GM10248 (cell line): ENCODE measurements around the gene YIF1B.
"Not testable (repeated sequence)": the region's sequence is repeated elsewhere in the genome, so short reads cannot be mapped to it uniquely, and the experiment has no call there.

Source experiments
- CTCF ChIA-PET: fragments of 300-600 bp; sonication (Branson Sonifier 250); formaldehyde crosslinking; extraction: SDS; loops from one replicate; lab custom pipeline; 2021; ENCODE audit warnings: antibody characterized with exemption; lab: Yijun Ruan, JAX
- POLR2A ChIA-PET: fragments of 350-650 bp; sonication (Branson Sonifier 250); formaldehyde crosslinking; extraction: SDS; loops from one replicate; lab custom pipeline; 2020; ENCODE audit warnings: antibody characterized with exemption; lab: Yijun Ruan, JAX
- DNase-seq: peaks from one replicate; pipeline ENCODE4 v3.0.0; 2012; ENCODE audit errors: extremely low spot score
- TF ChIP-seq, protein P1 (sequence below): IDR thresholded peaks from 2 replicates; pipeline ENCODE4 v1.5.1; 2012; ENCODE audit warnings: mild to moderate bottlenecking, low read depth; ENCODE audit errors: extremely low read depth, missing control alignments, control extremely low read depth

YIF1B gene

DNA sequence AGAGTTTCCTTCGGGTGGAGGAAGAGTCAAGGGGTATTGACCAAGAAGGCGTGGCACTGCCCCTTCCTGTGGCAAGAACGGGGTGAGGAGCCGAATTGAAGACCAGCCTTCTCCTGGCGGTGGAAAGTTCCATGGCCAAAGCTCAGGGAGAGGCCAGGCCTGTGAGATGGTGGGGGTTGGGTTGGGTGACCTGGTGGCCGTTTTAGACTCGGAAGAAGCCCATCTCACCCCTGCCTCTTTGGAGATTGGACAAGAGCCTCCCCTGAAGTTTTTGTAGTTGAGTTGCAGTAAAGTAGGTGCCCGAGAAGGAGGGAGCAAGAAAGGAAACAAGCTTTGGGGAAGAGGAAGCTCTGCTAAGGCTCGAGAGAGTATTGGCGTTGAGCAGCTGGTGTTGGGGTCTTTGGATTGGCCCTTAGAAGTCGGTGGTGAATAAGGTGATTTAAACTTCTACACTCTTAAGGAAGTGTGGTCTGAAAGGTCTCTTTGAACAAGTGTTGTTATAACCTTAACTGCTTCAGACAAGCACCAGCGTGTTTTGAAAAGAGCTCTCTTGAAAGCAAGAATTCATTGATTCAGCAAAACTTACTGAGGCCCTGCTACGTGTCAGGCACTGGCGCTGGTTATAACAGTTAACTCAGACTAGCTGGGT is 50.4 kb downstream of the YIF1B start:
- ChIA-PET POLR2A (no interaction called here), CTCF (interaction anchor here (1.0 to 3.6 kb wide), 10 partner anchors 10 to 363 kb away, joined by 3 to 16 read pairs (median 4); partner anchors contain the start of gene CATSPERG)
- no peak for DNase-seq
- TF ChIP-seq, protein P1, sequence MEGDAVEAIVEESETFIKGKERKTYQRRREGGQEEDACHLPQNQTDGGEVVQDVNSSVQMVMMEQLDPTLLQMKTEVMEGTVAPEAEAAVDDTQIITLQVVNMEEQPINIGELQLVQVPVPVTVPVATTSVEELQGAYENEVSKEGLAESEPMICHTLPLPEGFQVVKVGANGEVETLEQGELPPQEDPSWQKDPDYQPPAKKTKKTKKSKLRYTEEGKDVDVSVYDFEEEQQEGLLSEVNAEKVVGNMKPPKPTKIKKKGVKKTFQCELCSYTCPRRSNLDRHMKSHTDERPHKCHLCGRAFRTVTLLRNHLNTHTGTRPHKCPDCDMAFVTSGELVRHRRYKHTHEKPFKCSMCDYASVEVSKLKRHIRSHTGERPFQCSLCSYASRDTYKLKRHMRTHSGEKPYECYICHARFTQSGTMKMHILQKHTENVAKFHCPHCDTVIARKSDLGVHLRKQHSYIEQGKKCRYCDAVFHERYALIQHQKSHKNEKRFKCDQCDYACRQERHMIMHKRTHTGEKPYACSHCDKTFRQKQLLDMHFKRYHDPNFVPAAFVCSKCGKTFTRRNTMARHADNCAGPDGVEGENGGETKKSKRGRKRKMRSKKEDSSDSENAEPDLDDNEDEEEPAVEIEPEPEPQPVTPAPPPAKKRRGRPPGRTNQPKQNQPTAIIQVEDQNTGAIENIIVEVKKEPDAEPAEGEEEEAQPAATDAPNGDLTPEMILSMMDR: no peak

DNA sequence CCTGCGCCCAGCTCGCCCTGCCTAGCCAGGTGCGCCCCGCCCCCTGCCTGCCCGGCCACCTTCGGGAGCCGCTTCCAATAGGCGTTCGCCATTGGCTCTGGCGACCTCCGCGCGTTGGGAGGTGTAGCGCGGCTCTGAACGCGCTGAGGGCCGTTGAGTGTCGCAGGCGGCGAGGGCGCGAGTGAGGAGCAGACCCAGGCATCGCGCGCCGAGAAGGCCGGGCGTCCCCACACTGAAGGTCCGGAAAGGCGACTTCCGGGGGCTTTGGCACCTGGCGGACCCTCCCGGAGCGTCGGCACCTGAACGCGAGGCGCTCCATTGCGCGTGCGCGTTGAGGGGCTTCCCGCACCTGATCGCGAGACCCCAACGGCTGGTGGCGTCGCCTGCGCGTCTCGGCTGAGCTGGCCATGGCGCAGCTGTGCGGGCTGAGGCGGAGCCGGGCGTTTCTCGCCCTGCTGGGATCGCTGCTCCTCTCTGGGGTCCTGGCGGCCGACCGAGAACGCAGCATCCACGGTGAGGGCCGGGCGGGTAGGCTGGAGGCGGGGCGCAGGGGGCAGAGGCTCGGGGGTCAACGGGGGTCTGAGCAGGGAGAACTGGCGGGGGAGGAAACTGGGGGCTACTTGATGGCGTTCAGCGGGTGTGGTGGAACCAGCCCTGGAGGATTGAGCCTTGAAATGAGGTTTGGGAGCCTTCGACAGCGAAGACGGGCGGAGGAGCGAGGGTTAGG is 51.1 kb downstream of the YIF1B start, which contains the start of gene SPINT2:
TSS of gene SPINT2 (plus strand) at position 88 of the 727 bp plus-strand sequence. CDS start at position 408, 320 bp downstream.
- CTCF ChIA-PET: interaction anchor here (1.3 to 2.3 kb wide), 4 partner anchors 10 to 363 kb away, joined by 4 to 9 read pairs (median 5); no protein-coding TSS in a partner anchor
- TF ChIP-seq, protein P1: no peak
- POLR2A ChIA-PET: no interaction called here
- DNase-seq: peak; percentile 56

DNA sequence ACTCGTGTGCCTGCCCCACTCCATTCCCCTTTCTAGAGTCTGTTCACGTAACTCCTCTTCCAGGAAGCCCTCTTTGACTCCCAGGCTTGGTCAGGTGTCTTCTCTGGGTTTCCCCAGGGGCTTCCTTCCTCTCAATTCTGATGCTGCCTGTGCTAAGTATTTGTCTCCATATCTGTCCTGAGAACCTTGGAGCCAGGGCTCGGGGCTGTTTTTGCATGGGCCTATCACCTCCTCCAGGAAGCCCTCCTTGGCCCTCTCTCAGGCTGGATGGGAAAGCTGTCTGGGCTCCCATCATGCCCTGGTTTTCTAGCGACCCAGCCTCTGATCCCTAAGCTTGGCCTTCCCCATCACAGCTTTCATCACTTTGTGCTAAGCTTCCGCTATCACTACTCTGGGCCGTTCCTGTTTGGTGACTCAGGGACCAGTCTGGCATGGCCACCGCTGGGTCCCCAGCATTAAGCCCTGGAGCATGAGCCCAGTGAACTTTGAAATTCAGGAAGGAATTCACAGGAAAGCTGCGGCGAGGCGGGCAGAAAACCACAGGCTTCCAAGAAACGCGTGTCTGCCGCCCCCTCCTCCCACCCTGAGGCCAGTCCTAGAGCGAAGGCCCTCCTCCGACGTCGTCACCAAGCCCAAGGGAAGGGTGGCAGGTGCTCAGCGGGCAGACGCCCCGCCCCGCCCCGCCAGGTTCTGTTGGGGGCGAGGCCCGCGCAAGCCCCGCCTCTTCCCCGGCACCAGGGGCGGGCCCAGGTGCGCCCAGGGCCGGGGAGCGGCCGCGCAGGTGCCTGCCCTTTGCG is 51.9 kb downstream of the YIF1B start:
- ChIA-PET CTCF (interaction anchor here (0.7 to 1.4 kb wide), 4 partner anchors 9 to 40 kb away, joined by 3 to 6 read pairs (median 4); partner anchors contain the start of gene C19orf33), POLR2A (no interaction called here)
- TF ChIP-seq, protein P1: no peak
- DNase-seq: peak; percentile 80

DNA sequence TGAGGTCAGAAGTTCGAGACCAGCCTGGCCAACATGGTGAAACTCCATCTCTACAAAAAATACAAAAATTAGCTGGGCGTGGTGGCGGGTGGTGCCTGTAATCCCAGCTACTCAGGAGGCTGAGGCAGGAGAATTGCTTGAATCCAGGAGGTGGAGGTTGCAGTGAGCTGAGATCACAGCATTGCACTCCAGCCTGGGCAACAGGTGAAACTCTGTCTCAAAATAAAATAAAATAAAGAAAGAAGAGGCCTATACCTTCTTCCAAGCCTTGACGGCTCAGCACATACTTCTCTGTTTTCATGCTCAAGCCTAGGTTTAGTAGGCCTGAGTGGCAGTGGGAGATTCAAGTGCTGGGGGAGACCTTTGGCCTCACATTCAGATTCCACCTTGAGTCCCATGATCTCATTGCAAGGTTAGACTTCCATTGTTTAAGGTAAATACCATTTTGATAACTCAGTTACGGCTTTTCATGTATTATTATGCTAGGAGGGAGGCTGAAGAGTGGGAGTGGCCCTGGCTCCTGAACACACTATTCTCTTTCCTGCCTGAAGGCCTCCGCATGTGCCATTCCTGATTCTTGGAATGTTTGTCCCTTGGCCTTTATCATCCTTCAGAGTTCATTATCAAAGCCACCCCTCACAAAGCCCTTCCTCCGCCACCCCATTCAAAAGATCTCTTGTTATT is 53.0 kb downstream of the YIF1B start:
- ChIA-PET CTCF (interaction anchor here (1.9 kb wide), 1 partner anchor 11 kb away, joined by 4 read pairs; no protein-coding TSS in a partner anchor), POLR2A (no interaction called here)
- no peak for DNase-seq
- TF ChIP-seq, protein P1: no peak

DNA sequence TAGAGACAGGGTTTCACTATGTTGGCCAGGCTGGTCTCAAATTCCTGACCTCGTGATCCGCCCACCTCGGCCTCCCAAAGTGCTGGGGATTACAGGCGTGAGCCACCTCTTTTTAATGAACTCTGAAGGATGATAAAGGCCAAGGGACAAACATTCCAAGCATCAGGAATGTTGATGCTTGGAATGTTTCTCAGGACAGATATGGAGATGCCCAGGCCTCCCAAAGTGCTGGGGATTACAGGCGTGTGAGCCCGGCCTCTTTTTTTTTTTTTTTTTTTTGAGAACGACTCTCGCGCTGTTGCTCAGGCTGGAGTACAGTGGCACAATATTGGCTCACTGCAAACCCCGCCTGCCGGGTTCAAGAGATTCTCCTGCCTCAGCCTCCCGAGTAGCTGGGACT is 53.8 kb downstream of the YIF1B start:
- CTCF ChIA-PET: interaction anchor here (1.9 kb wide), 1 partner anchor 10 kb away, joined by 4 read pairs; no protein-coding TSS in a partner anchor
- DNase-seq, POLR2A ChIA-PET: not testable (repeated sequence)

DNA sequence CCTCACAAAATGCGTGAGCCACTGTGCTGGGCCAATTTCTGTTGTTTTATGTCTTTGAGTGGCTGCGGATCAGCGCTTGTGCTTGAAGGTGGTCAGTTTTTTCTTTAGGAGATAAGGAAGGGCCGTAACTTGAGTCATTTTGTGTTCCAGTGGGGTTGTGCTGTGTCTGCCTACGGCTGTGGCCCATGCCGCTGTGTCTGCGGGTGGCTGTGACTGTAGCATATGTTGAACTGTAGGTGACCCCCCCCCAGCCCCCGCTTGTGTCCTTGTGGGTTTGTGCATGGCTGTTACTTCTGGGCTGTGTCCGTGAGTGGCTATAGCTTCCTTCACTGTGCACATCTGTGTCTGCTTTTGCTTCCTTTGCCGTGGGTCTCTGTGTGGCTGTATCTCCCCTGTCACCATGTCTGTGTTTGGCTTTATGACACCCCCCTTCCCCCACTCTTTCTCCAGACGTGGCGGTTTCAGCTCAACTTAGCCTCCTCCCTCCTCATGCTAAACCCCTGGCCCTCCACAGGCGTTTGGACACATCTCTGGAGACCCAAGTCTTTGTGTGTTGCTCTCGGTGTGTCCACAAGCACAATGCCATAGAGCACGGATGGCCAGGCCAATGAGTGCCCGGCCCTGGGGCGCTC is 60.2 kb downstream of the YIF1B start:
- ChIA-PET CTCF (interaction anchor here (0.7 to 5.0 kb wide), 4 partner anchors 8 to 21 kb away, joined by 3 to 31 read pairs (median 4); partner anchors contain the start of gene SPINT2), POLR2A (interaction anchor here (0.6 kb wide), 1 partner anchor 122 kb away, joined by 3 read pairs; no protein-coding TSS in a partner anchor)

More for the DNA sequence above, 60.2 kb downstream of the YIF1B start:
- TF ChIP-seq, protein P1: no peak
- DNase-seq: no peak
